RWPE2 (cell line): ENCODE results near the gene COL4A3.

Source experiments
- ATAC-seq: fragments of 200-7000 bp; cut with Tn5 transposase; 3 replicates; pipeline ENCODE4 v1.9.1; 2021; ENCODE audit warnings: low read depth
- DNase-seq: peaks from one replicate; pipeline ENCODE4 v3.0.0-alpha.2; 2020; ENCODE audit warnings: low spot score
- H3K27ac ChIP-seq: fragments of 450-650 bp; 2 replicates; pipeline ENCODE4 v1.5.1; 2017; ENCODE audit warnings: mild to moderate bottlenecking; ENCODE audit not compliant: poor library complexity, severe bottlenecking
- H3K27me3 ChIP-seq: fragments of 250-450 bp; sonication (Bioruptor Pico); 2 replicates; pipeline ENCODE4 v1.5.1; 2021; ENCODE audit warnings: mild to moderate bottlenecking, moderate library complexity; ENCODE audit not compliant: insufficient read depth, poor library complexity, severe bottlenecking
- H3K36me3 ChIP-seq: fragments of 250-450 bp; sonication (Bioruptor Pico); 2 replicates; pipeline ENCODE4 v1.5.1; 2020; ENCODE audit warnings: low read depth, mild to moderate bottlenecking, moderate library complexity
- H3K4me1 ChIP-seq: fragments of 250-450 bp; sonication (Bioruptor Pico); 2 replicates; pipeline ENCODE4 v1.5.1; 2021; ENCODE audit warnings: mild to moderate bottlenecking, moderate library complexity; ENCODE audit not compliant: insufficient read depth, poor library complexity, severe bottlenecking
- H3K4me3 ChIP-seq: fragments of 250-450 bp; sonication (Bioruptor Pico); 2 replicates; pipeline ENCODE4 v1.5.1; 2021; ENCODE audit warnings: mild to moderate bottlenecking, moderate library complexity; ENCODE audit not compliant: severe bottlenecking
- H3K9me3 ChIP-seq: fragments of 250-450 bp; sonication (Bioruptor Pico); 2 replicates; pipeline ENCODE4 v1.5.1; 2021; ENCODE audit warnings: mild to moderate bottlenecking, moderate library complexity; ENCODE audit not compliant: severe bottlenecking
- TF ChIP-seq, protein P1 (sequence below): fragments of 450-650 bp; IDR thresholded peaks from one replicate; pipeline ENCODE4 v1.5.1; 2017; ENCODE audit warnings: mild to moderate bottlenecking, moderate library complexity; ENCODE audit not compliant: poor library complexity, severe bottlenecking

Gene COL4A3

DNA sequence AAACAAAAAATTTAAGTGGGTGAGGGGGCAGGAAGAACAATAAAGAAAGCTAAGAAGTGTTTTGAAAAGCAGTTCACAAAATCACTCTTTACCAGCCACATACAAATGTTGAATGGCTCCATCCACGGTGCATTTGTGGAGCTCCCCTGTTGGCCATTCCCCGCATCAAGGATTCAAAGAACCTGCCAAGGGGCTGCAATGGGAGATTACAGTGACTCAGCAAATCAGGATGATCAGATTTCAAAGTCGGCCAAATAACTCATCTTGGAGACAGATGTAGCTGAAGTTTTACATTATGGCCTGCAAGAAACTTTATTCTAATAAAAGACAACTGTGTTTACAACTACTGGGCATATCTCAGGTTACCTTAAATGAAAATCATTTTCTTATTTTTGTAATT lies 26.9 kb downstream of the COL4A3 start:
- ATAC-seq (no peak), DNase-seq (no peak)
- no peak overlapping the region for H3K4me3 ChIP-seq
- H3K4me1 ChIP-seq = no peaks in the 10 kb centered on the region
- H3K36me3 ChIP-seq = no peaks in the 10 kb centered on the region
- H3K27ac ChIP-seq = no peak overlapping the region
- H3K27me3 ChIP-seq = no peaks in the 10 kb centered on the region
- TF ChIP-seq, protein P1, sequence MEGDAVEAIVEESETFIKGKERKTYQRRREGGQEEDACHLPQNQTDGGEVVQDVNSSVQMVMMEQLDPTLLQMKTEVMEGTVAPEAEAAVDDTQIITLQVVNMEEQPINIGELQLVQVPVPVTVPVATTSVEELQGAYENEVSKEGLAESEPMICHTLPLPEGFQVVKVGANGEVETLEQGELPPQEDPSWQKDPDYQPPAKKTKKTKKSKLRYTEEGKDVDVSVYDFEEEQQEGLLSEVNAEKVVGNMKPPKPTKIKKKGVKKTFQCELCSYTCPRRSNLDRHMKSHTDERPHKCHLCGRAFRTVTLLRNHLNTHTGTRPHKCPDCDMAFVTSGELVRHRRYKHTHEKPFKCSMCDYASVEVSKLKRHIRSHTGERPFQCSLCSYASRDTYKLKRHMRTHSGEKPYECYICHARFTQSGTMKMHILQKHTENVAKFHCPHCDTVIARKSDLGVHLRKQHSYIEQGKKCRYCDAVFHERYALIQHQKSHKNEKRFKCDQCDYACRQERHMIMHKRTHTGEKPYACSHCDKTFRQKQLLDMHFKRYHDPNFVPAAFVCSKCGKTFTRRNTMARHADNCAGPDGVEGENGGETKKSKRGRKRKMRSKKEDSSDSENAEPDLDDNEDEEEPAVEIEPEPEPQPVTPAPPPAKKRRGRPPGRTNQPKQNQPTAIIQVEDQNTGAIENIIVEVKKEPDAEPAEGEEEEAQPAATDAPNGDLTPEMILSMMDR = no peak
- H3K9me3 ChIP-seq = no peaks in the 10 kb centered on the region

DNA sequence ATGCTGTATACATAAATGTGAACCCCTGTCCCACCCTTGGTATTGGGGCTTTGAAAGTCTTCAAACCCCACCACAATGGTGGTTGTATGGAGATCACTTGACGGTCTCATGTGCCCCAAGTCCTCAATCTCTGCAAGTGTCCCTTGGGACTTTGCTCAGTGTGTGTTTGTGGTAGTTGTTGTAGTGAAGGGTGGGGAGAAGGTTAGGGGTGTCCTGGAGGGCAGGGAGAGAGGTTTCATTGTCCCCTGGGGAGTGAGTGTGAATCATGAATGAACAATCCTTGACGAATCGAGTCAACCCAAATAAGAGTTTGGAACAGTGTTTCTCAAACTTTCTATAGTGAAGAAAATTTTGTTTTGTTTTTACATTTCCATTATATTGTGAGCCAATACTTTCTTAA lies 28.1 kb downstream of the COL4A3 start:
- DNase-seq = no peak
- TF ChIP-seq, protein P1 = no peak
- no peak overlapping the region for H3K27ac ChIP-seq

DNA sequence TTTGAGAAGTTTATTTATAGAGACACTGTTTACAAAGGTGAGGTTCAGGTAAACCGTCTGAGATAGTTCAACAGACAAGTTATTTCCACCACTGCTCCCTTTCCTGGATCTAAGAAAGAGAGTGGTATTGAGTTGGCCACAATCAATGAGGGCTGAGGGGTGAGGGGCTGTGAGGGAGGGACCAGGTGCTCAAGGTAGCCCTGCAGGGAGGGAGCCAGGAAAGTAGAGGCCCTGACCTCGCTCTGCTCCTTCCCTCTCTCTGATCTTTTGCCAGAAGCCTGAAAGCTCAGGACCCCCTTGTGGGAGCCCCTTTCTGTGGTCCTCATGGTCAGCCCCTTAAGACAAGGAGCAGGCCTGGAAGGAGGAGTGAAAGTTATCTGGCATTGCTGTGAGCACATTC lies 29.8 kb downstream of the COL4A3 start:
- H3K27ac ChIP-seq = no peak overlapping the region
- no peak overlapping the region for H3K4me3 ChIP-seq
- no peaks in the 10 kb centered on the region for H3K4me1 ChIP-seq
- TF ChIP-seq, protein P1 = no peak
- H3K36me3 ChIP-seq = no peaks in the 10 kb centered on the region
- H3K27me3 ChIP-seq = no peaks in the 10 kb centered on the region
- no peak for ATAC-seq
- no peak for DNase-seq
- no peaks in the 10 kb centered on the region for H3K9me3 ChIP-seq

More for the DNA sequence above, 28.1 kb downstream of the COL4A3 start:
- Histone ChIP-seq H3K9me3 (no peaks in the 10 kb centered on the region), H3K4me3 (no peak overlapping the region), H3K4me1 (no peaks in the 10 kb centered on the region), H3K27me3 (no peaks in the 10 kb centered on the region), H3K36me3 (no peaks in the 10 kb centered on the region)
- no peak for ATAC-seq

DNA sequence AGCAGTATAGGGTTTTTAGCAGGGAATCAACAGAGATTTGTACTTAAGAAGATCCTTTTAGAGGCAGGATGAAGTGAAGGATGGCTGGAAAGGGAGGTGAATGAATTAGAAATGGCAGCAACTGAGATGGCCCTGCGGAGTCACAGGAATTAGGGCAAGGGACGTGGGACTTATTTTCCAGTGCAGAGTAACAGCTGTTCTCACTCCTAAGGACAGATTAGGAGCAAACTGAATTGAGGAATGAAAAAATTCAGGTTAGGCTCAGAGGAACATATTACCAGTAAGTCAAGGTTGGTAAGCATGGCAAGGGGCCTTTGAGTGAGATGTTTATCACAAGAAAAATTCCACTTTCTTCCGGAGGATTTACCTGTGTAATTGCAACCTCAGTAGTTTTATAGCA lies 34.4 kb downstream of the COL4A3 start:
- H3K27ac ChIP-seq = no peak overlapping the region
- no peaks in the 10 kb centered on the region for H3K27me3 ChIP-seq

DNA sequence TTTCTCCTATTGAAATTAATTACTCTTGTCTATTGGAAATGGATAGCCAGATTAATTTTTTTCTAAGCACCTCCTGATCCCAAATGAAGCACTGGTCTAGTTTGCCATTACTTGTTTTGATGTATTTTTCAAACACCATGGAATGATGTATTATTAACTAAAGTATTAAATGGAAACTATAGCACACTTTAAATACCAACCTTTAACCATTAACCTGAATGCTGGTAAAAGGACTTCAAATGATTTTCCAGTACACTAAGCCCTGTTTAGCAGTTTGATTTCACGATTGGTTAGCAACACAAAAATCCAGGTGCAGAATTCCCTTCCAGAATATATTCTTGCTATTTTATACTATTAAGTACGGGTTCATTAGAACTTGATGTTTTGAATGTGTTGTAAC lies 37.3 kb downstream of the COL4A3 start:
- Histone ChIP-seq H3K36me3 (no peaks in the 10 kb centered on the region), H3K9me3 (no peaks in the 10 kb centered on the region), H3K4me1 (no peaks in the 10 kb centered on the region), H3K27ac (no peak overlapping the region), H3K4me3 (no peak overlapping the region), H3K27me3 (no peaks in the 10 kb centered on the region)
- ATAC-seq (no peak), DNase-seq (no peak)
- TF ChIP-seq, protein P1 = no peak

More for the DNA sequence above, 34.4 kb downstream of the COL4A3 start:
- H3K36me3 ChIP-seq = no peaks in the 10 kb centered on the region
- no peaks in the 10 kb centered on the region for H3K9me3 ChIP-seq
- ATAC-seq (no peak), DNase-seq (no peak)
- TF ChIP-seq, protein P1 = no peak
- no peaks in the 10 kb centered on the region for H3K4me1 ChIP-seq
- H3K4me3 ChIP-seq = no peak overlapping the region
